Left ventricle myocardium inferior (tissue), 1 donor: ENCODE results near the gene MAML2. TPM values are rescaled to one million over a fixed set of nuclear protein-coding genes. Genes with fewer than 3 reads are reported as not detected.

Experiments used
- DNase-seq: peaks from one replicate; pipeline ENCODE4 v3.0.0-alpha.2; 2020
- H3K27ac ChIP-seq: fragments of 200-600 bp; replicated peaks from 2 replicates; pipeline ENCODE4 v1.8.0; 2021
- H3K27me3 ChIP-seq: fragments of 200-600 bp; 2 replicates; pipeline ENCODE4 v1.8.0; 2021; ENCODE audit warnings: low read depth
- H3K36me3 ChIP-seq: fragments of 200-600 bp; 2 replicates; pipeline ENCODE4 v1.8.0; 2021
- H3K4me1 ChIP-seq: fragments of 200-600 bp; 2 replicates; pipeline ENCODE4 v1.8.0; 2021
- H3K4me3 ChIP-seq: fragments of 200-600 bp; 2 replicates; pipeline ENCODE4 v1.8.0; 2021; ENCODE audit warnings: mild to moderate bottlenecking, moderate library complexity
- H3K9me3 ChIP-seq: fragments of 200-600 bp; replicated peaks from 2 replicates; pipeline ENCODE4 v1.8.0; 2021
- intact Hi-C: fragments of 100-400 bp; cut with micrococcal nuclease; formaldehyde crosslinking; loops from one replicate; pipeline ENCODE4 v1.11.0; 2022
- total RNA-seq: library from RNA; stranded (reverse); fragmentation: NEBNext Ultra II Directional; extraction: Animal tissue kit (Norgen Biotek cat#: 25700); gene quantifications from one replicate; pipeline ENCODE4 v1.2.1, GENCODE V29; 2021
- TF ChIP-seq, protein P1 (sequence below): fragments of 200-600 bp; IDR thresholded peaks from 2 replicates; pipeline ENCODE4 v1.8.0; 2021; ENCODE audit warnings: antibody characterized with exemption, mild to moderate bottlenecking, borderline replicate concordance
- donor health status: DM: no; HTN: yes; CAD: no; lungs with severe emphysema.

Gene MAML2
- total RNA-seq, 1 donor from 2014 or later: 4.5 TPM

DNA sequence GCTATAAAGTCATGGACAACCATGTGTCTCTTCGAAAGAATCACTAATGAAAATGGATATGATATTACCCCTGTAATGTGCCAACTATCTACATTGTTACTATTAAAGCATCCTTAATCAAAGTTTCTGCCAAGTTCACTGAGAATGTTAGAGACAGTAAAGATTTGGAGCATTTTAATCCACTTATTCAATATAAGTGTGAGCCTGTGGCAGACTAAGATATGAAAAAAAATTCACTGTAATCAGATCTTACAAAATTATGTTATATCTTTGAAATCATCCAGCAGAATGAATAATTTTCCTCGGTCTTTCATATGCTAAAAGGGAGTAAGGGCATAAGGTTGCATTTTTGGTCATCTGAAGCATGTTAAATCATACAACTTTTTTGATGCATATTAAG is 49.9 kb downstream of the MAML2 start:
- peak overlapping the region; percentile 38 for H3K4me3 ChIP-seq

DNA sequence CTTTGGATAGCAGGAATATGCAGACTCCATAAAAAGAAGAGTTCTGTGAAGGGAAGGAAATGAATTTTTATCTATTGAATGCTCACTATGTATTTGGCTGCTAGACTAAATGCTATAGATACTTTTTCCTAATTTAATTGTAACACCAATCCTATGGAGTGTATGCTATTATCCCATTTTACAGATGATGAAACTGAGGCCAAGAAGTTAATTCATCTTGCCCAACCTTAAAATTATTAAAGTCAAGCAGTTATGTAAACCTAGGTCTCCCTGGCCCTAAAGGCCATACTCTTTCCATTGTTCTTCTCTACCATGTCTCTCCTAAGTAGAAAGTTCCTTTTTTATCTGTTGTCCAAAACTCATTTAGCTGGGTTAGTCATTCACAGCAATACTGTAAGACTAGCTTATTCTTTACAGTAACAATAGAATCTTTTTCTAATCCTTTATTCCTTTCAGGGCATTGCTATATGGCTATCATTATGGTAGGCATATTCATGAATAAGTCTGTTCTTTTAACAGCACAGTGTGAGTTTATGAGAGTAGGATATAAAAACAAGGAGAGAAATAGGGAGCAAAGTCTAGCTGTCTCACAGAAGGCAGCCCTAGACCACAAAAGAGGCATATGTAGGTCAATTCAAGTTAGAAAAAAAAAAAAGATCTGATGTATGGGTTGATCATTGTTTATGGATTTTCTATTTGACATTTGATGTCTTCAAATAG is 50.5 kb downstream of the MAML2 start:
- H3K4me3 ChIP-seq: no peak overlapping the region
- DNase-seq: no peak
- H3K4me1 ChIP-seq: peaks cover 30% of the 10 kb centered on the region
- TF ChIP-seq, protein P1, sequence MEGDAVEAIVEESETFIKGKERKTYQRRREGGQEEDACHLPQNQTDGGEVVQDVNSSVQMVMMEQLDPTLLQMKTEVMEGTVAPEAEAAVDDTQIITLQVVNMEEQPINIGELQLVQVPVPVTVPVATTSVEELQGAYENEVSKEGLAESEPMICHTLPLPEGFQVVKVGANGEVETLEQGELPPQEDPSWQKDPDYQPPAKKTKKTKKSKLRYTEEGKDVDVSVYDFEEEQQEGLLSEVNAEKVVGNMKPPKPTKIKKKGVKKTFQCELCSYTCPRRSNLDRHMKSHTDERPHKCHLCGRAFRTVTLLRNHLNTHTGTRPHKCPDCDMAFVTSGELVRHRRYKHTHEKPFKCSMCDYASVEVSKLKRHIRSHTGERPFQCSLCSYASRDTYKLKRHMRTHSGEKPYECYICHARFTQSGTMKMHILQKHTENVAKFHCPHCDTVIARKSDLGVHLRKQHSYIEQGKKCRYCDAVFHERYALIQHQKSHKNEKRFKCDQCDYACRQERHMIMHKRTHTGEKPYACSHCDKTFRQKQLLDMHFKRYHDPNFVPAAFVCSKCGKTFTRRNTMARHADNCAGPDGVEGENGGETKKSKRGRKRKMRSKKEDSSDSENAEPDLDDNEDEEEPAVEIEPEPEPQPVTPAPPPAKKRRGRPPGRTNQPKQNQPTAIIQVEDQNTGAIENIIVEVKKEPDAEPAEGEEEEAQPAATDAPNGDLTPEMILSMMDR: no peak
- no peak overlapping the region for H3K27ac ChIP-seq
- no peaks in the 10 kb centered on the region for H3K27me3 ChIP-seq
- H3K36me3 ChIP-seq: no peaks in the 10 kb centered on the region
- no peaks in the 10 kb centered on the region for H3K9me3 ChIP-seq
- intact Hi-C loops: no loop called here

More for the DNA sequence above, 49.9 kb downstream of the MAML2 start:
- Histone ChIP-seq H3K9me3 (no peaks in the 10 kb centered on the region), H3K36me3 (no peaks in the 10 kb centered on the region), H3K27ac (peak overlapping the region; percentile 56), H3K4me1 (peaks cover 30% of the 10 kb centered on the region), H3K27me3 (no peaks in the 10 kb centered on the region)
- intact Hi-C loops: no loop called here
- TF ChIP-seq, protein P1: no peak
- no peak for DNase-seq

DNA sequence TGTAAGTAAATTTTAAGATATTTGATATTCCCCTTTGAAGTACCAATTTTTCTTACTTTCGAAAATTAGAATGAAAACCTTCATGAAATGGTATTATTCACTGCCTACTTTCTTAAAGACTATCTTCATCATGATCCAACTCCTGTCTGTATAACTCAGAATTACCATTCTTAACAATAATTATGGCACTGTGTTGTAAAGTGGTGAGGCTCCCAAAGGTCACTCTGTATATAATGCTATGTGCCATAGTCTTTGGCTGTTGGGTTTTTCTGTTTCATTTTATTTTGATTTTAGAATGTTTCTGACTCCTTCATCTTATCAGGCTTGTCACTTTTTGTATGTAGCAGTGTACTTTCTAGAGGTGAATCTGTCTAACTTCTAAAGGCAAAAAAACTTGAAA is 52.4 kb downstream of the MAML2 start:
- H3K9me3 ChIP-seq: no peaks in the 10 kb centered on the region
- peaks cover 30% of the 10 kb centered on the region for H3K4me1 ChIP-seq
- no peaks in the 10 kb centered on the region for H3K36me3 ChIP-seq
- H3K27ac ChIP-seq: no peak overlapping the region
- intact Hi-C loops: no loop called here
- no peak for DNase-seq
- H3K4me3 ChIP-seq: no peak overlapping the region
- TF ChIP-seq, protein P1: no peak
- H3K27me3 ChIP-seq: no peaks in the 10 kb centered on the region

DNA sequence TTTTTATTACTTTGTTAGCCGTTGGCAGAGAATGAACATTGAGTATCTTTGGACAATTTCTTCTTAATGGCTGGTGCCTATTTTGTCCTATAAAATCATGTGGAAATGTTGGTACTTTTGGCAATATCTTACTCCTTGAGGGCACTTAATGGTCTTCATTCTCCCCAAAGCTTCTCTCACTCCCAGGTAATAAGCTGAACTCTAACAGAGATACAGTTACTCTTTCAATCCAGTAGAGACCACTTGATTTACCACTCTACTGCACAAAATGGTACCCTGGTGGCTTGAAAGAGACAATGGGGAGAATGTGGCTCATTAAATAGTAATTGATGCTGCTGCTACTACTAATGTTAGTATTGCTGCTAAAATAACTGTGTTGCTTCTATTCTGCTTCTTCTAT is 53.0 kb downstream of the MAML2 start:
- Histone ChIP-seq H3K27me3 (no peaks in the 10 kb centered on the region), H3K36me3 (no peaks in the 10 kb centered on the region), H3K9me3 (no peaks in the 10 kb centered on the region), H3K27ac (no peak overlapping the region), H3K4me1 (peaks cover 27% of the 10 kb centered on the region), H3K4me3 (no peak overlapping the region)
- TF ChIP-seq, protein P1: no peak
- intact Hi-C loops: no loop called here
- DNase-seq: no peak

DNA sequence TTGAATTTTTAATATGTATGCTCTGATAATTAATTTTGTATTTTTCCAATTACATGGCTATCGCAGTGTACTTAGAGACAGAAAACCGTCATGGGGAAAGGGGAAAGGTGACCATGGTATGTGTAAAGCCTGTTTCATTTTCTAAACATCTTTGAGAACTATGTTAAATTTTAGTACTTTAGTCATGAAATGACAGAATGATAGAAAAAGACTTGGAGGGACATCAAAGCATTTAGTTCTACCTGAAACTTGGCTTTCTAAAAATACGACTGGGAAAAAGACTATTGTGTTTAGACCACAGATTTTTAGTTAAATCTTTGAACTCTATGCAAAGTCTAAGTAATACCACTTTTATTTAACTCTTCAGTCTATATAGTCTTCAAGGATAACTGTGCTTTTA is 54.1 kb downstream of the MAML2 start:
- Histone ChIP-seq H3K9me3 (no peaks in the 10 kb centered on the region), H3K27ac (no peak overlapping the region), H3K27me3 (no peaks in the 10 kb centered on the region), H3K4me1 (peaks cover 16% of the 10 kb centered on the region), H3K4me3 (no peak overlapping the region), H3K36me3 (no peaks in the 10 kb centered on the region)
- TF ChIP-seq, protein P1: no peak
- DNase-seq: no peak
- intact Hi-C loops: no loop called here
